Endothelial cell of umbilical vein (primary cell): ENCODE results near the gene TEDC2.

Experiments
- GATA2 ChIP-seq: IDR thresholded peaks from 2 replicates; pipeline ENCODE4 v1.7.0; 2011; ENCODE audit warnings: low read depth, mild to moderate bottlenecking, moderate library complexity, mixed read lengths, low read length; ENCODE audit not compliant: insufficient read length, insufficient read depth
- POLR2A ChIP-seq: IDR thresholded peaks from 2 replicates; pipeline ENCODE4 v1.6.1; 2012; ENCODE audit warnings: low read depth, mild to moderate bottlenecking, control low read depth, low read length
- POLR2AphosphoS5 ChIP-seq: IDR thresholded peaks from 2 replicates; pipeline ENCODE4 v1.6.1; 2012; ENCODE audit warnings: low read depth, mild to moderate bottlenecking, control low read depth, low read length, moderate library complexity; ENCODE audit not compliant: insufficient read depth
- TF ChIP-seq, protein P1 (sequence below), 2 donors: IDR thresholded peaks; 1 replicate in 1 of 2; 2 replicates in 1 of 2; pipeline ENCODE4 v1.5.1; 2011; ENCODE audit warnings: low read length in 2 of 2, mild to moderate bottlenecking in 2 of 2, moderate library complexity in 2 of 2, control low read depth in 1 of 2, inconsistent platforms in 1 of 2, low read depth in 1 of 2; ENCODE audit not compliant: insufficient read depth in 1 of 2; ENCODE audit errors: extremely low read depth in 1 of 2

DNA sequence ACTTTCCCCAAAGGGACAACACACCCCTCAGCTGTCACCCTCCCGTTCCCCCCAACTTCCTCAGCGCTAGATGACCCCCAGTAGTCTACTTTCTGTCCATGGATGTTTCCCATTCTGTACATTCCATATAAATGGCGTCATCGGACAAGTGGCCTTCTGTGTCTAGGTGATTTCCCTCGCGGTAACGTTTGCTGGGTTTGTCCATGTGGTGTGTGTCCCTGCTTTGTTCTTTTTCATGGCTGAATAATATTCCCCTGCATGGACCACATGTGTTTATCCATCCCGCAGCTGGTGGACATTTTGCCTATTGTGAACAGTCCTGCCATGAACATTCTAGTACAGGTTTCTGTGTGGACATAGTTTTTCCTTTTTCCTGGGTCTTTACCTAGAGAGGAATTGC lies 7.3 kb upstream of the TEDC2 start:
- TF ChIP-seq POLR2A (no peak), GATA2 (no peak), POLR2AphosphoS5 (no peak)
- TF ChIP-seq, protein P1, sequence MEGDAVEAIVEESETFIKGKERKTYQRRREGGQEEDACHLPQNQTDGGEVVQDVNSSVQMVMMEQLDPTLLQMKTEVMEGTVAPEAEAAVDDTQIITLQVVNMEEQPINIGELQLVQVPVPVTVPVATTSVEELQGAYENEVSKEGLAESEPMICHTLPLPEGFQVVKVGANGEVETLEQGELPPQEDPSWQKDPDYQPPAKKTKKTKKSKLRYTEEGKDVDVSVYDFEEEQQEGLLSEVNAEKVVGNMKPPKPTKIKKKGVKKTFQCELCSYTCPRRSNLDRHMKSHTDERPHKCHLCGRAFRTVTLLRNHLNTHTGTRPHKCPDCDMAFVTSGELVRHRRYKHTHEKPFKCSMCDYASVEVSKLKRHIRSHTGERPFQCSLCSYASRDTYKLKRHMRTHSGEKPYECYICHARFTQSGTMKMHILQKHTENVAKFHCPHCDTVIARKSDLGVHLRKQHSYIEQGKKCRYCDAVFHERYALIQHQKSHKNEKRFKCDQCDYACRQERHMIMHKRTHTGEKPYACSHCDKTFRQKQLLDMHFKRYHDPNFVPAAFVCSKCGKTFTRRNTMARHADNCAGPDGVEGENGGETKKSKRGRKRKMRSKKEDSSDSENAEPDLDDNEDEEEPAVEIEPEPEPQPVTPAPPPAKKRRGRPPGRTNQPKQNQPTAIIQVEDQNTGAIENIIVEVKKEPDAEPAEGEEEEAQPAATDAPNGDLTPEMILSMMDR (IDR thresholded peaks at IDR 0.05; ENCODE audit: extremely low read depth in 1 of 2, insufficient read depth in 1 of 2, low read depth in 1 of 2, low read length in 2 of 2): no peak
